ENCODE results near the gene EIF2A.
"Not testable (repeated sequence)": the region's sequence is repeated elsewhere in the genome, so short reads cannot be mapped to it uniquely, and the experiment has no call there.

Gene EIF2A

DNA sequence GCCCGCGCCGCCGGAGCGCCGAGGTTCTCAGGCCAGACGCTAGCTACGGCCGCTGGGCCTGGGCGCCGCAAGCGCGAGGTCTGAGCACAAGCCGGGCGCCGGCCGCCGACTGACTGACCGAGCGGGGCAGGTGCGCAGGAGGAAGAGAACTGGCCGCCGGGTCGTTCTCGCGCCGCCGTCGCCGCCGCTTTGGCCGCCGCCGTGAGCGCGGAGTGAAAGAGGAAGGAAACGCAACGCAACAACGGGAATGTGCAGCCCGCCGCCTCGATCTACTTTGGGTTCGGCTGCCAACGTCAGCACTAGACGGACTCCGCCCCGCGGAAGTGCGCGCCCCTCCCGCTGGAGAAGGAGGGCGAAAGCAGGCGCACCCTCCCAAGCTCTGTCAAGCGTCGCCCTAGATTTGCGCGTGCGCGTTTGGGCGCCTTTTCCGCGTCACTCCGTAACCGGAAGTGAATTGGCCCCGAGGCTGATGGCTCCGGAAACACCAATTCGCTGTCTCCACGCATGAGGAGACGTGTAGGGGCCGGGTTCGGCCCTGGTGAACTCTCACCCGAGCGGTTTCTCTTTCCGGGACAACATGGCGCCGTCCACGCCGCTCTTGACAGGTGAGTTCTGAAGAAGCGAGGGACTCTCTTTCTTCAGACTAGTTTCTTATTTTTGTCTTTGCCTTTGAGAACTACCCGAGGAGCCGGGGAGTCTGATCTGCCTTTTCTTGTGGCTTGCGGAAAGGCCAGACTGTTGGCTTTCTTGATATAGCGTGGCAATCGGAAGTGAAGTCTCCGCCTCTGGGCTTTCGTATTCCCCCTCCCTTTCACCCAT is at the start of gene EIF2A, which contains the start of gene SERP1:
Gene EIF2A (plus strand): TSS at position 562 of the 819 bp plus-strand sequence. CDS start 16 bp downstream, at position 578.
Gene SERP1 (minus strand): TSS at position 271 of the 819 bp plus-strand sequence. CDS start 361 bp downstream, outside the sequence.
- DNase-seq (ENCODE audit: low spot score), result peak; percentile 99

DNA sequence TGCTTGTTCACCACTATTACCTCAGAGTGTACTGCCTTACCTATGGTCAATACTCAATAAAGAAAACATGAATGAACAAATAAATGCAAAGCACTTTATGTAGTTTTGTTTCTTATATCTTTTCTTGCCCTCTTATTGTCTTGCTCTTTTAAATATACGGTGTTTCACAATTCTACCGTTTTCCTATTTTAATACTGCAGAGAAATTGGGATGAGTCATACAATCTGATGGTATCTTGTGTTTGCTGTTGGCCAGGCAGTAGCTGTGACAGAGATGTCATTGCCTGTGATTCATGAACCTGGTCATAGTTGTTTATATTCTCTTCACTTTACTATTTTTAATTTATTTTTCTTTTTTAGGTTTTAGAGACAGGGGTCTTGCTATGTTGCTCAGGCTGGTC is 48.6 kb upstream of the EIF2A start:
- no peak for DNase-seq (ENCODE audit: low spot score)

DNA sequence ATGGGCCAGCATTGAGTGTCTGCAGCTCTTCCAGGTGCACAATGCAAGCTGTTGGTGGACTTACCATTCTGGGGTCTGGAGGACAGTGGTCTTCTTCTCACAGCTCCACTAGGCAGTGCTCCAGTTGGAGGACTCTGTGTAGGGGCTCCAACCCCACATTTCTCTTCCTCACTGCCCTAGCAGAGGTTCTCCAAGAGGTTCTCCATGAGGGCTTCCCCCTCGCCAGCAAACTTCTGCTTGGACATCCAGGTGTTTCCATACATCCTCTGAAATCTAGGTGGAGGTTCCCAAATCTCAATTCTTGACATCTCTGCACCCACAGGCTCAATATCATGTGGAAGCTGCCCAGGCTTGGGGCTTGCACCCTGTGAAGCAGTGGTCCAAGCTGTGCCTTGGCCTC is 45.6 kb upstream of the EIF2A start:
- DNase-seq (ENCODE audit: low spot score), result not testable (repeated sequence)

DNA sequence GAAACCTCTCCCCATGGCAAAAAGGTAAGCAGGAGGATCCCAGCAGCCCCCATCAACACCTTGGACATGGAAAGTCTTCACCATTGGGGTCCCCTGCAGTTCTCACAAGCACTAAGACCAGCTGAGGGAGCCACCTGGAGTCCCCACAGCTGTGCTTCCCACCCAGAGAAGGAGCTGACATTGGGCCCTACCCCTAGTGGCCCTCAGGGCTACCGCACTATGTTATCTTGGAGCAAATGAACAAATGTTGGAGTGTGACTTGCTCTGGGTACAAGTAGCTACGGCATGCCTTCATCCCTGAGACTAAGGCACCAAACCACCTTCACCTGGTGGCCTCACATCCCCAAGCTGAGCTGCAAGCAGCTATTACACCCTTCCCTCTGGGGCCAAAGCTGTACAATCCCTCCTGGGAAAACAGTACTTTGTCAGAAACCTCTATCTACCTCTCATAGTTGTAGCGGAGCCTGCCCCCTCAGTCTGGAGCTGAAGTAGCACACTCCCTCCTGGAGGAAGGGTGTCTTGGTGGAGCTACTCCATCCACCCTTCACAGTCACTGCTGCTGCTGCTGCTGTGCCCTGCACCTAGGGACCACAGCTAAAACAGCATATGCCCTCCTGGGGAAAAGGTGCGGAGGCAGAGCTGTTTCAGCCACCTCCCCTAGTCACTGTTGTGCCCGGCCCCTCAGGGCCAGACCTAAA is 43.0 kb upstream of the EIF2A start:
- DNase-seq (ENCODE audit: low spot score), result no peak

DNA sequence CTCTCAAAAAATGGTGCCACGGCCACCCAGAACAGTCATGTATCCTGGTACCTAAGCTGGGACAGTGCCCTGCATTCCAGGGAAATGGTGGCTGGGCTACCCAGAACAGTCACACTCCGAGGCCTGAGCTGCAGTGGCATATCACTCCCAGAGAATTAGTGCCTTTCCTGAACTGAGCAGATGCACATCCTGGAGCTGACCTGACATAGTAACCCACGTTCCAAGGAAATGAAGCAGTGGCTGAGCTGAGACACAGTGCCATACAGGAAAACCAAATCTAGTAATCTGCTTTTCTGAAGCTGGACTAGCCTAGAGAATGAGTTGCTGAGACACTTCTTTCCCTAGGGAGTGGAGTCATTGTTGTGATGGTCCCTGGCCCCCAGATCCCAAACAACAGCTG is 42.1 kb upstream of the EIF2A start:
- no peak for DNase-seq (ENCODE audit: low spot score)

DNA sequence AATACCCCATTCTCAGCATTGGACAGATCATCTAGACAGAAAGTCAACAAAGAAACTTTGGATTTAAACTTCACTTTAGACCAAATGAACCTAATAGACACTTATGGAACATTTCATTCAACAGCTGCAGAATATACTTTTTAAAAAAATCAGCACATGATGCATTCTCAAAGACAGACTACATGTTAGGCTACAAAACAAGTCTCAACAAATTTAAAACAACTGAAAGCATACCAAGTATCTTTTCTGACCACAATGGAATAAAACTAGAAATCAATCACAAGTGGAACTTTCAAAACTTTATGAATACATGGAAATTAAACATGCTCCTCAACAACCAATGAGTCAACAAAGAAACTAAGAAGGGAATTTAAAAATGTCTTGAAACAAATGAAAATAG is 38.2 kb upstream of the EIF2A start:
- DNase-seq (ENCODE audit: low spot score), result no peak

DNA sequence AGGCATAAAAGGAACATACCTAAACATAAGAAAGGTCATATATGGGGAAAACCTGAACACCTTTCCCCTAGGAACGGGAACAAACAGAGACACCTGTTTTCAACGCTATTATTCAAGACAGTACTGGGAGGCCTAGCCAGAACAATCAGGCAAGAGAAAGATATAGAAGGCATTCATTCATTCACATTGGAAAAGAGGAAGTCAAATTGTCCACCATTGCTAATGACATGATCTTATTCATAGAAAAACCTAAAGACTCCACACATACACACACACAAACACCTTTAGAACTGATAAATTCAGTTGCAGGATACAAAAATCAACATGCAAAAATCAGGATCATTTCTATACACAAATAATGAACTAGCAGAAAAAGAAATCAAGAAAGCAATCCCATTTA is 36.8 kb upstream of the EIF2A start:
- DNase-seq (ENCODE audit: low spot score), result no peak

DNA sequence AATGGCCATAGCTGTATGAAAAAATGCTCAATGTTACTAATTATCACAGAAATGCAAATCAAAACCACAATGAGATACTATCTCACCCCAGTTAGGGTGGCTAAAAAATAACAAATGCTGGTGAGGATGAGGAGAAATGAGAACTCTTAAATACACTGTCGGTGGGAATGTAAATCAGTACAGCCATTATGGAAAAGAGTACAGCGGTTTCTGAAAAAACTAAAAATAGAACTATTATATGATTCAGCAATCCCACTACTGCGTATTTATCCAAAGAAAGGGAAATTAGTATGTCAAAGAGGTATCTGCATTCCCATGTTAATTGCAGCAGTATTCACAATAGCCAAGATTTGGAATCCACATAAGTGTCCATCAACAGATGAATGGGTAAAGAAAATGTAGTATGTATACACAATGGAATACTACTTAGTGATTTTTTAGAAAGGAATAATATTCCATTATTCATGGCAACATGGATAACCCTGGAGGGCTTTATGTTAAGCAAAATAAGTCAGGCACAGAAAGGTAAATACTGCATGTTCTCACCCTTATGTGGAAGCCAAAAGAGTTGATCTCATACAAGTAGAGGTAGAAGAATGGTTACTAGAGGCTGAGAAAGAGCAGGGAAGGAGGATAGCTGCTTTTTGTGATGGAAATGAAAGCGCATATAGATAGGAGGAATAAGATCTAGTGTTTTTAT is 35.3 kb upstream of the EIF2A start:
- no peak for DNase-seq (ENCODE audit: low spot score)

DNA sequence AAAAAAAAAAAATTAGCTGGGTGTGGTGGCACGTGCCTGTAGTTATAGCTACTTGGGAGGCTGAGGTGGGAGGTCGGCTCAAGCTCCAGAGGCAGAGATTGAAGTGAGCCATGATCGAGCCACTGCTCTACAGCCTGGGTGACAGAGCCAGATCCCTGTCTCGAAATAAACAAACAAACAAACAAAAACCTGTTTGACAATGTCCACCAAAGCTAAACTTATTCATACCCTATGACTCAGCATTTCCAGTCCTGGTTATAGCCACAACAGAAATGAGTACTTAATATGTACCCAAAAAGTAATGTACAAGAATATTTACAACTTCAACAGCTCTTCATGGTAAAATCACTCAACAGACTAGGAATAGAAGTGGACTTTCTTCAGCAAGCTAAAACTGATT is 31.4 kb upstream of the EIF2A start:
- no peak for DNase-seq (ENCODE audit: low spot score)

DNA sequence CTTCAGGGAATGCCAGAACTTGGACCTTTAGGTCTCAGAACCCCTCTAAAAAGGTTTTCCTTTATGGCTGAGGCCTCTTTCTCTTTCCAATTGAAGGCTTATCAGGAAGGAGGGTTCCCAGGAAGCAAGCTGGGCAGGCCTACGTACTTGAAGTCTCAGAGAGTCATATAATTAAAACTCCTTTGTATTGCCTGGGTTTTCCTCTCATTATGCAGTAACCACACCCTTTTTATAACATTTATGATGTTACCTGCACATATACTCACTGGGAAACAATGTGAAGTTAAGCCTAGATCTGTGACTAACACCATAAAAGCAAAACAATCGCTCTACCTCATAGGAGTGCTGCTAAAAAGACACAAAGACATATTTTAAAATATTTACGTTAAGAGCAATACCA is 27.6 kb upstream of the EIF2A start:
- DNase-seq (ENCODE audit: low spot score), result no peak

DNA sequence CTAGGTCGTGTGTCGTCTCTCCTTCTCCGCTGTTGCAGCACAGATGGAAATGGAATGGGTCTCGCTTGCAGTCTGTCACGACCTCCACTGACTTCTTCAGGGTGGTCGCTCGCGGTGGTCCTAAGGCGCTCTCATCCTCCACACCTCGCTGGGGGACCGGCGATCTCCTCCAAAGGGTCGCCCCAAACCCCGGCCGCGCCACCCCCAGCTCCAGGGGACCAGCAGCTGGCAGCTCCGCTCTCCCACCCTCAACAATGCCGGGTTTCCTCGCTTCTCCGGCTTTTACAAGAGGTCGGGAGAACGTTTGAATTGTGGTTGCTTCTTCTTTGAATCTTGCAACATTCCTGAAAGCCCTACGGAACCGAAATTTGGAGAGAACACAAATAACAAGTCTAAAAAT is 26.2 kb upstream of the EIF2A start:
- DNase-seq (ENCODE audit: low spot score), result no peak

DNA sequence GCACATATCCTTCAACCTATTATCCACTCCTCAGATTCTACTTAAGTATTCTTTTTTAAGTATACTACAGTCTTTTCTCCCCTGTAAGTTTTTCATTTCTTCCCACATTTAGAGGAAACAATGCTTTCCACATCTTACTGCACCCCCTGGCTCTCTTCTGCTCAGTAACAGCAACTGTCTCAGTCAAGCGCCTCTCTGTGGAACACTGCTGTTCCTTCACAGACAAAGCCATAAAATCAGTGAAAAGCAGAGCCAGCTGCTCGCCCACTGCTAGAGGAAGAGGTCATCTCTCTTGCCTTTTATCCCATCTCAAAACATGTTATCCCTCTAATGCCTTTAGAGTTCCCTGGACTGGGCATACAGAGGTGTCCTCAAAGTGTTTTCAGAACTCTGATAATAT is 25.1 kb upstream of the EIF2A start:
- DNase-seq (ENCODE audit: low spot score), result no peak

DNA sequence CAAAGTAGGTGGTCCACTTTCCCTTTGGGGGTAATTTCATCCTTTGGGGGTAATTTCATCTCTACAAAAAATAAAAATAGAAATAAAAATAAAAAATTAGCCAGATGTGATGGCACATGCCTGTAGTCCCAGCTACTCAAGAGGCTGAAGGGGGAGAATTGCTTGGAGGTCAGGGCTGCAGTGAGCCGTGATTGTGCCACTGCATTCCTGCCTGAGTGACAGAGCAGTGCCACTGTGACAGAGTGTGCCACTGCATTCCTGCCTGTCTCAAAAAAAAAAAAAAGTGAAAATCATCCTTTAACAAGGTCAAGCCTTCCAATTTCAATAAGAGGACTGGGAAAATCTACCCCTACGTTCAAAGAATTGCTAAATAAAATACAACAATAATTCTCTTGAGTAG is 23.0 kb upstream of the EIF2A start:
- no peak for DNase-seq (ENCODE audit: low spot score)

DNA sequence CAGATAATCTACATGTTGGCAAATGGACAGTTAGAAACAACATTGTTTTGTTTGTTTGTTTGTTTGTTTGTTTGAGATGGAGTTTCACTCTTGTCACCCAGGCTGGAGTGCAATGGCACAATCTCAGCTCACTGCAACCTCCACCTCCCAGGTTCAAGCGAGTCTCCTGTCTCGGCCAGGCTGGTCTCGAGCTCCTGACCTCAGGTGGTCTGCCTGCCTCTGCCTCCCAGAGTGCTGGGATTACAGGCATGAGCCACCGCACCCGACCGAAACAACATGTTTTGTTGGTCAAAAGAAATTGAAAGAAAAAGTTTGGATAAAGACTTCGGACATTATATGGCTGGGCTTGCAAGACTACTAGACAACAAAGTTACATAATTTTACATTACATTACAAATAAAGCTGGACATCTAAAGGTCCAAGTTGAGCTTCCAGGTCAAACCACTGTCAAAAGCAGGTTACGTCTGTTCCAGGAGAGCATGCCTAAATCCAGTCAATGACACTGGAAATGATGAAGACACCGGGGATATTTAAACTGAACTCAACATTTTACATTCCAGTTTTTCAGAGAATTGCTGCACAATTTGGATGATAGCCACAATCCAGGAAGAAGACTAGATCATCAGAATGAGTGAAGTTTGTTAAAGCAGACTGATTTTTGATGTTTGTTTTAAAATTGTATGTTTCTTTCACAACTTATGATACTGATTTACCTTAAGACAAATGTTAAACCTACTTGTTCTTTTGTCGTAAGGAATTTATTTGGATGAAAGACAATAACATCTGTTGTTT is 18.9 kb upstream of the EIF2A start:
- DNase-seq (ENCODE audit: low spot score), result no peak

DNA sequence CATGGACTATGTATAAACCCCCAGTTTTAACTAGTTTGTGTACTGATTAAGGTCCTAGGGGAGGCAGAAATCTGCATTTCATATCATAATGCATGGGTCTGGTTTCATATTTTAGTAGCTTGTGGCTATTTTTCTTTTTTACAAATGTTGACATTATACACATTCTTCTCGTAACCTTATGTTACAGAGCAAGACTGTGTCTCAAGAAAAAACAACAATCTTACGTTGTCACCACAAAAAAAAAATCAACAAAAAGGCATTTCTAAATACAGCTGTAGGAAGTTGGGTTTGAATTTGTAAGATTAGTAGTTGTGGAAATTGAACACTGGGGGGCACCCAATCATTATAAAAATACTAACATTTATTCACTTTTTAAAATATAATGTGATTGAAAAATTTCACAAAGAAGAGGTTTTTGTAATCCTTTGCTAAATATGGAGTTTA is 18.2 kb upstream of the EIF2A start:
- no peak for DNase-seq (ENCODE audit: low spot score)

DNA sequence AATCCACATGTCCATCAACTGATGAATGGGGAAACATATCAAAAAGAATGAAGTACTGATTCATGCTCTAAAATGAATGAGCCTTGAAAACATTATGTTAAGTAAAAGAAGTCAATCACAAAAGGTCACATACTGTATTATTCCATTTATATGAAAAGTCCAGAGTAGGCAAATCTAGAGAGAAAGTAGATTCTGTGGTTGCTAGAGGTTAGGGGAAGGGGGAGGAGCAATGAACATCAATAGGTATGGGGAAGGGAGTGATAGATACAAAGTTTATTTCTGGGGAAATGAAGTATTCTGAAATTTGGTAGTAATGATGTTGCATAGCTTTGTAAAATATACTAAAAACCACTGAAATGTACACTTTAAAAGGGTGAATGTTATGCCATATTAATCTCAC is 14.8 kb upstream of the EIF2A start:
- DNase-seq (ENCODE audit: low spot score), result no peak

DNA sequence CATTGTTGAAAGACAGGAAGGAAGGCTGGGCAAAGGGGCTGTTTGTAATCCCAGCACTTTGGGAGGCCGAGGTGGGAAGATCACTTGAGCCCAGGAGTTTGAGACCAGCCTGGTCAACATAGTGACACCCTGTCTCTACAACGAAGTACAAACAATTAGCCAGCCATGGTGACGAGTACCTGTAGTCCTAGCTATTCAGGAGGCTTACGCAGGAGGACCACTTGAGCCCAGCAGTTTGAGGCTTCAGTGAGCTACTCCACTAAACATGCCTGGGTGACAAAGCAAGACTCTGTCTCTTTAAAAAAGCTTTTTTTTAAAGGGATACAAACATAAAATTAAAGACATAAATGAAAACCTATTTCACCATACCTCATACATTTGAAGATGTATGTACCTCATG is 11.4 kb upstream of the EIF2A start:
- no peak for DNase-seq (ENCODE audit: low spot score)

DNA sequence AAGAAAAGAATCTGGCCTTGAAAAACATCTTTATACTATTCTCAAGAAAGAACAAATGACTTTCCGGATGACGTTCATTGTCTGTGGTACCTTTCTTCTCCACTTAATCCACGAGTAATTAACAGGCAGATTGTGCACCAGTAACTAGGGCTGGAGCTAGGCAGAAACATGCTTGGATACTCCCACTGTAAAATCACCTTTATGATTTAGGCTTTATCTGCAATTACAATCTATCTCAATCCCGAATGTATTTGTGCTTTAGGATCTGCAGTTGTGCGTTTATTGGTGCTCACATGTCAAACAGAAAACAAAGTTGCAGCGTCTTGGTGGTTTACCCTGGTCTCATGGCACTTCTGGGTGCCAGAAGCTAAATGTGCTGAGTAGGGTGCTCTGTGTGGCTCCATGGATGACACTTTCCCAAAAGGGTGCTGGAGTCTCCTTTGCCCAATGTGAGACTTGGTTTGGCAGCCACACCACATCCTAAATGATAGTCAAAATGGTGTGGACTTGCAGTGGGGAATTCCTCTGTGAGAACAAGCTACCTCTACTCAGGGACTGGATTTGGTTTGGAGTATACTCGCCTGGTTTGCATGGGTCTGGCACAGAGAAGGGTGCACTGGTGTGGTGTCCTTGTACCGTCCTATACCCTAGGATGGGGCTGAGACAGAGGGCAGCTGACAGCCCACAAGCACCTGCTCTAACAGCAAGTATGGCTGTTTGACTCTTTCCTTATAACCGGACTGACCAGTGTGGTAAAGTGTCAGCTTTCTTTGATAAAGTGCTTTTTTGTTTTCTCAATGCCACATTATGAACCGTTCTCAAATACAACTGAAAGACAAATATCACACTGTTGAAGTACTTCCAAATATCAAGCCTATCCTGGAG is 8.0 kb upstream of the EIF2A start:
- no peak for DNase-seq (ENCODE audit: low spot score)

DNA sequence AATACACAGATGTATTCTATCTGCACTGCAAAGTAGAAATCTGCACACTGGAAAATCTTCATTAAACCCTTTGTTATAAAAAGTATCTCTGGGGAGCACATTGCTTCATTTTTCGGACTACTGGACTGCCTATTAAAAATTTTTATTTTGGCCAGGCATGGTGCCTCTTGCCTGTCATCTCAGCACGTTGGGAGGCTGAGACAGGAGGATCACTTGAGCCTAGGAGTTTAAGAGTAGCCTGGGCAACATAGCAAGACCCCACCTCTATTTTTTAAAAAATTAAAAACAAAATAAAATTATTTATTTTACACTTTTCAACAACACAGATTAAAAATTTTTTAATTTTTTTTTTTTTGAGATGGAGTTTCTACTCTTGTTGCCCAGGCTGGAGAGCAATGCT is 6.3 kb upstream of the EIF2A start:
- no peak for DNase-seq (ENCODE audit: low spot score)

DNA sequence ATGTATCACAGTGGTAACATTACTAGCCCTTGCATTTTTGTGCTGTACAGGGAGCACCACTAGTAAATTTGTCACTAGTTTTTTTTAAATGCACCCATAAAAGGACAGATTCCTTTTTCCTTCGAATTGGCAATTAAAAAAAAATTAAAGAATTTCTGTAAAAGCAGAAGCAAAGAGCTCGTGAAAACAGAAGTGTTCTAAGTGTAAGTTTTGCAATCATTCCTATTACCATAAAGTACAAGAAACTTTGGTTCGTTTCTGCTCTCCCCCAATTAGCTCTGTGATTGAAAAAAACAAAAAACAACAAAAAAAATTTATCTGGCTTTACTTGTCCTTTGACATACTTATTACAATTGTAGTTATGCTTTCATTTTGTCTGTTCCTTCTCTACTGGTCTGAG is 5.6 kb upstream of the EIF2A start:
- DNase-seq (ENCODE audit: low spot score), result no peak

DNA sequence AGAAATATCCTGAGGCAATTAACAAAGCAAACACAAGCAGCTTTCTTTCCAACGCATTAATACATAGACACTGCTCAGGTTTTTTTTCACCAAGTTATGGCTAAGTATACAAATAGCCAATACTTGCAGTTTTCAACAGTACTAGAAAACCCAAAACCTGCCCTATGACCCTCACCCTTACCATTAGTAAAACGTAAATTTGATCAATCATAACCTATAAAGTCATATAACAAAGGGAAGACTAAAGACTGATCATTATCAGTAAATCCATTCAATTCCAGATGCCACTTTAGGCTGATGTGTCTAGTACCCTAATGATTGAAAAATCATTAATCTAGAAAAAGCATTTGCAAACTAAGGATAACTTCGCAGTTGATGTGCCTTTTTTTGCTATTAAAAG is 3.5 kb upstream of the EIF2A start:
- no peak for DNase-seq (ENCODE audit: low spot score)

Data from activated CD4-positive, alpha-beta T cell treated with anti-CD3 and anti-CD28 coated beads, Interleukin-2, Interleukin-4, amounts not matched to agents 100 ng/mL and 50 ng/mL, durations not matched to agents 16 hours and 8 hours (primary cell).